ENCODE measurements around the gene MRTFA.
"Not testable (repeated sequence)": the region's sequence is repeated elsewhere in the genome, so short reads cannot be mapped to it uniquely, and the experiment has no call there.

The MRTFA gene

DNA sequence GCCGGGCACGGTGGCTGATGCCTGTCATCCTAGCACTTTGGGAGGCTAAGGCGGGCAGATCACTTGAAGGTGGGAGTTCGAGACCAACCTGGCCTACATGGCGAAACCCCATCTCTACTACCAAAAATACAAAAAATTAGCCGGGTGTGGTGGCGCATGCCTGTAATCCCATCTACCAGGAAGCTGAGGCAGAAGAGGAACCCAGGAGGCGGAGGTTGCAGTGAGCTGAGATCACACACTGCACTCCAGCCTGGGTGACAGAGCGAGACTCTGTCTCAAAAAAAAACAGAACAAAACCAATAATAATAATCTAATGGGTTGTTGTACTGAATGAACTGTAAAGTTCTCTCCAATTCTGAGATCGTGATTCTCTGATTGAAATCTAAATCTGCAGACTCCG lies 258.1 kb downstream of the MRTFA start:
- H3K27ac Mint-ChIP-seq, H3K27me3 Mint-ChIP-seq, H3K9me3 Mint-ChIP-seq, DNase-seq, H3K4me3 Mint-ChIP-seq: not testable (repeated sequence)
- Mint-ChIP-seq H3K4me1 (peaks cover 24% of the 10 kb centered on the region), H3K36me3 (peaks cover 19% of the 10 kb centered on the region)
- CTCF ChIA-PET, result interaction anchor here (0.6 to 1.8 kb wide), 3 partner anchors 19 to 231 kb away, joined by 3 to 5 read pairs (median 3); no protein-coding TSS in a partner anchor

DNA sequence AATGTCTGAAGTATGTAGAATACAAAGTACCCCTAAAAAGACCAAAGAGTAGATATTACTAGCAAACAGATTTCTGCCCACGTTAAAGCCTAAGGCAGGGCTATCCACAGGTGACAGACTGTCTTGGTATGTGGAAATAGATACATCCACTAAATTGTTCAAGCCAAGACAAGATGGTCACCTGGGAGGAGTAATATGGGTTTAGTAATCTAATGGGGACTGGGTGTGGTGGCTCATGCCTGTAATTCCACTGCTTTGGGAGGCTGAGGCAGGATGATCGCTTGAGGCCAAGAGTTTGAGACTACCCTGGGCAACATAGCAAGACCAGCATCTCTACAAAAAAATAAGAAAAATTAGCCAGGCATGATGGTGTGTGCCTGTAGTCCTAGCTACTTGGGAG lies 258.6 kb downstream of the MRTFA start:
- Mint-ChIP-seq H3K4me1 (peaks cover 19% of the 10 kb centered on the region), H3K36me3 (peaks cover 21% of the 10 kb centered on the region), H3K27ac (no peak overlapping the region), H3K27me3 (no peaks in the 10 kb centered on the region), H3K9me3 (no peaks in the 10 kb centered on the region), H3K4me3 (no peak overlapping the region)
- CTCF ChIA-PET, result interaction anchor here (0.7 to 0.9 kb wide), 2 partner anchors 20 to 508 kb away, joined by 3 read pairs; no protein-coding TSS in a partner anchor
- DNase-seq, result no peak

DNA sequence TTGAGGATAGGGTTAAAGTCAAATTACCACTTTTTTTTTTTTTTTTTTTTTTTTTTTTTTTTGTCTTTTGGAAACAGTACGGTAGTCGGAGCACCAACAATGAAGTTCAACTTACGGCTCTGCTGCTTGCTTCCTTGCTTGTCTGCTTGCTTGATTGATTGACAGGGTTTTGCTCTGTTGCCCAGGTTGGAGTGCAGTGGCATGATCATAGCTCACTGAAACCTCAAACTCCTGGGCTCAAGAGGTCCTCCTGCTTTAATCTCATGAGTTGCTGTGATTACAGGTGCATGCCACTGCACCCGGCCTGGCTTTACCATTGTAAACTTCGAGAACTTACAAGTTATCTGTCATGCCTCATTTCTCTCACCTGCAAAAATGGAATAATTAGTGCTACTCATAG lies 260.4 kb downstream of the MRTFA start:
- DNase-seq, result no peak
- no peaks in the 10 kb centered on the region for H3K9me3 Mint-ChIP-seq
- H3K27ac Mint-ChIP-seq, result no peak overlapping the region
- H3K36me3 Mint-ChIP-seq, result peaks cover 25% of the 10 kb centered on the region
- peaks cover 24% of the 10 kb centered on the region for H3K4me1 Mint-ChIP-seq
- CTCF ChIA-PET, result no interaction called here
- H3K4me3 Mint-ChIP-seq, result no peak overlapping the region
- no peaks in the 10 kb centered on the region for H3K27me3 Mint-ChIP-seq

DNA sequence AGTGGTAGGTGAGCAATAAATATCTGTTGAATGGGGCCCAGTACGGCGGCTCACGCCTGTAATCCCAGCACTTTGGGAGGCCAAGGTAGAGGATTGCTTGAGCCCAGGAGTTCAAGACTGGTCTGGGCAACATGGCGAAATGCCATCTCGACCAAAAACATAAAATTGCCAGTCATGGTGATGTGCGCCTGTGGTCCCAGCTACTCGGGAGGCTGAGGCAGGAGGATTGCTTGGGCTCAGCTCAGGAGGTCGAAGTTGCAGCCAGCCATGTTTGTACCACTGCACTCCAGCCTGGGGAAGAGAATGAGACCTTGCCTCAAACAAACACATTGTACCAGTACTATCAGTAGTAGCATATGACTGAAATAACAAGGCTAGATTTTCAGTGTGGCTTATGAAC lies 262.0 kb downstream of the MRTFA start:
- Mint-ChIP-seq H3K4me3 (no peak overlapping the region), H3K36me3 (peaks cover 28% of the 10 kb centered on the region), H3K4me1 (peaks cover 29% of the 10 kb centered on the region), H3K9me3 (no peaks in the 10 kb centered on the region), H3K27me3 (no peaks in the 10 kb centered on the region), H3K27ac (no peak overlapping the region)
- no peak for DNase-seq
- CTCF ChIA-PET, result no interaction called here

DNA sequence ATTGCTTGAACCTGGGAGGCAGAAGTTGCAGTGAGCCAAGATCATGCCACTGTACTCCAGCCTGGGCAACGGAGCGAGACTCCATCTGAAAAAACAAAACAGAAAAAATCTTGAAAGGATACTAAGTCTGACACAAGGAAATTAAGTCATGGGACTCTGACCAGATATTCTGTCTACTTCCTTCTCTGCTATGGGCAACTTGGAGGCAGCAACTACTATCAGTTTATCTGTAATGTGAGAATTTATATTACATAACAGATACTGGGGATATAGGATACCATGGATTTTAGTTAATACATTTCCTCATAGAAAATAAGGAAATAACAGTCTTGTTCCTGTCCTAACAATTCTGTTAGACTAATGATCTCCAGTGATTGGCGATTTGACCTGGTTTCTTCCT lies 267.7 kb downstream of the MRTFA start:
- Mint-ChIP-seq H3K27ac (peak overlapping the region; percentile 77), H3K9me3 (no peaks in the 10 kb centered on the region), H3K36me3 (peaks cover 57% of the 10 kb centered on the region), H3K27me3 (no peaks in the 10 kb centered on the region), H3K4me1 (peaks cover 22% of the 10 kb centered on the region), H3K4me3 (no peak overlapping the region)
- CTCF ChIA-PET, result no interaction called here
- DNase-seq, result no peak

GRCh38 chr22:40368016-40368415 lies 268.5 kb downstream of the MRTFA start:
- no peak for DNase-seq
- Mint-ChIP-seq H3K27ac (peak overlapping the region; percentile 77), H3K4me1 (peaks cover 22% of the 10 kb centered on the region), H3K36me3 (peaks cover 60% of the 10 kb centered on the region), H3K27me3 (no peaks in the 10 kb centered on the region), H3K4me3 (no peak overlapping the region), H3K9me3 (no peaks in the 10 kb centered on the region)
- CTCF ChIA-PET, result no interaction called here

DNA sequence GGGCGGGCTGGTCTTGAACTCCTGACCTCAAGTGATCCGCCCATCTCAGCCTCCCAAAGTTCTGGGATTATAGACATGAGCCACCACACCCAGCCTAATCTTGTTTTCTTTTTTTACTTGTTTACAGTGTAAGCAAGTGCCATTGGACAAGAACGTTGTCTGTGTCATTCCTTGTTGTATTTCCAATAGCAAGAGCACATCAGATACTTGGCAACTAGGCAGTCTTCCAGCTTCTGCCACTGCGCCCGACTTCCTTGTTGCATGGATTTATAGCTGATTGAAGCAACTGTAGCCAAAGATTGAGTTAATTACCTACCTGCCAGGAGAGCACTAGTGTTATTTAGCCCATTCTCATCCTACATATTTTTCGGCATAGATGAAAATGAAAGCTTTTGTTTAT lies 269.2 kb downstream of the MRTFA start:
- Mint-ChIP-seq H3K36me3 (peaks cover 60% of the 10 kb centered on the region), H3K4me3 (no peak overlapping the region), H3K4me1 (peaks cover 15% of the 10 kb centered on the region), H3K27ac (peak overlapping the region; percentile 4), H3K9me3 (no peaks in the 10 kb centered on the region), H3K27me3 (no peaks in the 10 kb centered on the region)
- DNase-seq, result no peak
- CTCF ChIA-PET, result no interaction called here

DNA sequence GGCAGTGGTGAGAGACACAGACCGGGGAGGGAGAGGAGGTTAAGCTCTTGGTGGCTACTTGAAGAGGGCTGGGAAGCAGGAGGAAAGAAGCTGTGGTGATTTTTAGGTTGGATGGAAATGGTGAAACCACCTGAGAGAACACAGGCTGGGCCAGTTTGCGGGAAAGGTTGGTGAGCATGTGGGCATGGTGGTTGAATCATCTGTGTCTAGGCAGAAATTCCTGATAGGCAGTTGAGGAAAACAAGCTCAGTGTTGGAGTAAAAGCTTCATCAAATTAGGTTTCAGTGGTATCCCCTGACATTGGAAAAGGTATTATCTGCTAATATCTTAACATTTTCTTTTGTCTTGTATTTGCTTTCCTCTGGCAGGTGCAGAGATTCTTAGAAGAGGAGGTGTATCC lies 270.5 kb downstream of the MRTFA start:
- no peak overlapping the region for H3K27ac Mint-ChIP-seq

GRCh38 chr22:40364431-40364830 lies 272.1 kb downstream of the MRTFA start:
- no peaks in the 10 kb centered on the region for H3K27me3 Mint-ChIP-seq
- CTCF ChIA-PET, result no interaction called here
- peak overlapping the region; percentile 6 for H3K27ac Mint-ChIP-seq
- peaks cover 72% of the 10 kb centered on the region for H3K36me3 Mint-ChIP-seq
- H3K4me3 Mint-ChIP-seq, result no peak overlapping the region
- no peak for DNase-seq
- H3K4me1 Mint-ChIP-seq, result peaks cover under 1% of the 10 kb centered on the region
- H3K9me3 Mint-ChIP-seq, result no peaks in the 10 kb centered on the region

More for the DNA sequence above, 270.5 kb downstream of the MRTFA start:
- CTCF ChIA-PET, result no interaction called here
- no peak for DNase-seq
- Mint-ChIP-seq H3K4me3 (no peak overlapping the region), H3K9me3 (no peaks in the 10 kb centered on the region), H3K27me3 (no peaks in the 10 kb centered on the region), H3K4me1 (peaks cover 8% of the 10 kb centered on the region), H3K36me3 (peaks cover 68% of the 10 kb centered on the region)

DNA sequence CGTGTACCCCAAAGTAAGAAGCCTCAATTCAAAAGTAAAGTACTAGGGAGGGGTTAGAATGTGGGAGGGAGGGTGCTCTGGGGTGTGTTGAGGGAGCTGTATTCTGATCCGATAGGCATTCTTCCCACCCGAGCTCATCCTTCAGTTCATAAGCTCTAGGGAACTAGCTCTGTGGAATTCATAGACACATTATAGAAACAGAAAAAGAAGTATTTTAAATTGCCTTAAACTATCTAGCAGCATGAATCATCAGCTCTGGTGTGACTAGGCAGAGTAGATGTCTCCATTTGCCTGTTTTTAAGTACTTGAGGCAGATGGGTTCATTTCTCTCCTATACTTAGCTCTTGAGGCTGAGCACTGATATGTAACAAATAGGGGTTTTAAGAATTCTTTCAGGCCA lies 273.5 kb downstream of the MRTFA start:
- Mint-ChIP-seq H3K4me3 (no peak overlapping the region), H3K9me3 (no peaks in the 10 kb centered on the region), H3K36me3 (peaks cover 78% of the 10 kb centered on the region), H3K4me1 (no peaks in the 10 kb centered on the region), H3K27me3 (no peaks in the 10 kb centered on the region), H3K27ac (no peak overlapping the region)
- DNase-seq, result no peak
- CTCF ChIA-PET, result interaction anchor here (0.6 kb wide), 2 partner anchors 421 to 551 kb away, joined by 3 read pairs; no protein-coding TSS in a partner anchor

DNA sequence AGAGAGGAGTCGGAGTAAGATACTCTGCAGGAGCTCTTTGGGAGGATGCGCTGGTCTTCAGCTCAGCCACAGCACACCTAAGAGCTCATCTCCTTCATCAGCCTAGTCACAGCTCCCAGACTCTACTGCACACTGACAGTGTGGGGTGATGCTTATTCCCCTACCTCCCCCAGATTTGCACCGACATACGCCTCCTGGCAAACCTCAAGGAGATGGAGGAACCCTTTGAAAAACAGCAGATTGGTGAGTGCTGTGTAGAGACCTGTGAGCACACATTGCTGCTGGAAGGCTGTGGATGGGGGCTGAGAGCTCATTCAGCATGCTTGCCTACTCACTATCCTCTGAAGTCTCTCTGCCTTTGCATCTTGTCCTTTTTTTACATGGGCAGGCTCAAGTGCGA lies 275.4 kb downstream of the MRTFA start:
- CTCF ChIA-PET, result no interaction called here
- Mint-ChIP-seq H3K36me3 (peaks cover 72% of the 10 kb centered on the region), H3K4me3 (no peak overlapping the region), H3K4me1 (no peaks in the 10 kb centered on the region), H3K27ac (no peak overlapping the region), H3K9me3 (no peaks in the 10 kb centered on the region), H3K27me3 (no peaks in the 10 kb centered on the region)
- DNase-seq, result no peak
